Endodermal cell (in vitro differentiated cells): ENCODE measurements around the gene PCSK7. TPM values are rescaled to one million over a fixed set of nuclear protein-coding genes. Genes with fewer than 3 reads are reported as not detected.

Experiments
- DNase-seq: peaks from one replicate; pipeline ENCODE4 v3.0.0-alpha.2; 2017
- H3K27ac ChIP-seq: 2 replicates; pipeline ENCODE4 v1.5.1; 2013; ENCODE audit warnings: mild to moderate bottlenecking, low read depth, low read length, moderate library complexity
- H3K27me3 ChIP-seq: 2 replicates; pipeline ENCODE4 v1.6.1; 2013; ENCODE audit warnings: mild to moderate bottlenecking, low read length, moderate library complexity; ENCODE audit not compliant: insufficient read depth, control insufficient read depth, poor library complexity, severe bottlenecking
- H3K36me3 ChIP-seq: 2 replicates; pipeline ENCODE4 v1.7.0; 2013; ENCODE audit warnings: mild to moderate bottlenecking, low read length, moderate library complexity; ENCODE audit not compliant: control insufficient read depth, insufficient read depth
- H3K4me1 ChIP-seq: one replicate; pipeline ENCODE4 v1.7.0; 2013; ENCODE audit warnings: low read length; ENCODE audit not compliant: control insufficient read depth, insufficient read depth
- H3K4me3 ChIP-seq: 2 replicates; pipeline ENCODE4 v1.5.1; 2013; ENCODE audit warnings: mild to moderate bottlenecking, low read length, moderate library complexity
- H3K9ac ChIP-seq: 2 replicates; pipeline ENCODE4 v1.6.1; 2013; ENCODE audit warnings: mild to moderate bottlenecking, low read length, moderate library complexity; ENCODE audit not compliant: poor library complexity, severe bottlenecking; ENCODE audit errors: extremely low read depth
- H3K9me3 ChIP-seq: 2 replicates; pipeline ENCODE4 v1.6.1; 2013; ENCODE audit warnings: mild to moderate bottlenecking, low read length, moderate library complexity; ENCODE audit not compliant: control insufficient read depth
- H3K27ac Mint-ChIP-seq: 2 replicates; pipeline ENCODE4 v1.8.0; 2020; ENCODE audit warnings: mixed read lengths
- H3K27me3 Mint-ChIP-seq: 2 replicates; pipeline ENCODE4 v1.8.0; 2021; ENCODE audit warnings: mild to moderate bottlenecking, mixed read lengths; ENCODE audit not compliant: insufficient read depth
- H3K36me3 Mint-ChIP-seq: 2 replicates; pipeline ENCODE4 v1.8.0; 2020; ENCODE audit warnings: low read depth, mixed read lengths
- H3K4me1 Mint-ChIP-seq: 2 replicates; pipeline ENCODE4 v1.8.0; 2020; ENCODE audit warnings: mixed read lengths
- H3K4me3 Mint-ChIP-seq: 2 replicates; pipeline ENCODE4 v1.8.0; 2020; ENCODE audit warnings: mild to moderate bottlenecking, moderate library complexity, mixed read lengths
- H3K9me3 Mint-ChIP-seq: 2 replicates; pipeline ENCODE4 v1.8.0; 2020; ENCODE audit warnings: mild to moderate bottlenecking, mixed read lengths
- WGBS, 2 experiments: methylation state at CpG; one replicate each; pipeline versions ENCODE4 v1.1.5 to v1.1.7; 2013; ENCODE audit warnings: missing lambda C conversion rate in 2 of 2, mixed read lengths in 1 of 2; ENCODE audit not compliant: insufficient coverage in 1 of 2, insufficient read length in 1 of 2; 5-methylcytosine and 5-hydroxymethylcytosine counted together
- total RNA-seq, 2 donors: library from RNA; stranded (reverse); fragmentation: NEBNext Ultra II Directional in 1 of 2; extraction: Animal tissue kit (Norgen Biotek cat#: 25700) in 1 of 2; gene quantifications; 2 replicates in 1 of 2; 3 replicates in 1 of 2; pipeline ENCODE4 v1.2.1, GENCODE V29; 2021
- TF ChIP-seq, protein P1 (sequence below): fragments of 200-600 bp; sonication (generic); conservative IDR thresholded peaks from 2 replicates; pipeline ENCODE4 v1.5.0; 2021; ENCODE audit warnings: antibody characterized with exemption, mild to moderate bottlenecking

Gene PCSK7
- total RNA-seq, 2 donors from 2014 or later, result 56.5 to 58.6 TPM

DNA sequence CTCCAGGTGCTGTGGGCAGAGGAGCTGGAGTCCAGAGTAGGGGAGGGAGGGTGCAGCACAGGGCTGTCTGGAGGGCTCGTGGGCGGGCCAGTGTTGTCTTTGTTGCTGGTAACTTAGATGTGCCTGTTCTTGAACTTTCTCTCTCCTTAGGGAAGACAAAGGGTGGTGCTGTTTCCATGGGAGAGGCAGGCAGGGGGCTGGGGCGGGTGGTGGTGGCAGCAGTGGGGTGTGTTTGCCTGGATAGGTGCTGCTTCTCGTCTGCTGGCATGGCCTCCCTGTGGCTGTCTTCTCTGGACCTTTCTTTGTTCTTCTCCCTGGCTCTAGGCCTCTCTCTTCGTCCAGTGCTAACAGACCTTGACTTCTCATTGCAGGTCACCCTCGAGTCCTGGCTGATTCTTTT, 44.9 kb downstream of the PCSK7 start:
- Histone ChIP-seq H3K27ac (no peak overlapping the region), H3K27me3 (no peaks in the 10 kb centered on the region), H3K4me1 (no peaks in the 10 kb centered on the region), H3K4me3 (no peak overlapping the region), H3K9ac (no peak overlapping the region), H3K9me3 (no peaks in the 10 kb centered on the region), H3K36me3 (peaks cover 32% of the 10 kb centered on the region)
- Mint-ChIP-seq H3K4me3 (no peak overlapping the region), H3K27me3 (no peaks in the 10 kb centered on the region), H3K4me1 (no peaks in the 10 kb centered on the region), H3K27ac (peak overlapping the region; percentile 46), H3K36me3 (peaks cover 33% of the 10 kb centered on the region), H3K9me3 (no peaks in the 10 kb centered on the region)
- peak; percentile 29 for DNase-seq
- WGBS, 2 experiments, result 86 to 89% methylated on average over 4 to 6 of the region's 6 CpGs
- TF ChIP-seq, protein P1, sequence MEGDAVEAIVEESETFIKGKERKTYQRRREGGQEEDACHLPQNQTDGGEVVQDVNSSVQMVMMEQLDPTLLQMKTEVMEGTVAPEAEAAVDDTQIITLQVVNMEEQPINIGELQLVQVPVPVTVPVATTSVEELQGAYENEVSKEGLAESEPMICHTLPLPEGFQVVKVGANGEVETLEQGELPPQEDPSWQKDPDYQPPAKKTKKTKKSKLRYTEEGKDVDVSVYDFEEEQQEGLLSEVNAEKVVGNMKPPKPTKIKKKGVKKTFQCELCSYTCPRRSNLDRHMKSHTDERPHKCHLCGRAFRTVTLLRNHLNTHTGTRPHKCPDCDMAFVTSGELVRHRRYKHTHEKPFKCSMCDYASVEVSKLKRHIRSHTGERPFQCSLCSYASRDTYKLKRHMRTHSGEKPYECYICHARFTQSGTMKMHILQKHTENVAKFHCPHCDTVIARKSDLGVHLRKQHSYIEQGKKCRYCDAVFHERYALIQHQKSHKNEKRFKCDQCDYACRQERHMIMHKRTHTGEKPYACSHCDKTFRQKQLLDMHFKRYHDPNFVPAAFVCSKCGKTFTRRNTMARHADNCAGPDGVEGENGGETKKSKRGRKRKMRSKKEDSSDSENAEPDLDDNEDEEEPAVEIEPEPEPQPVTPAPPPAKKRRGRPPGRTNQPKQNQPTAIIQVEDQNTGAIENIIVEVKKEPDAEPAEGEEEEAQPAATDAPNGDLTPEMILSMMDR, result no peak

DNA sequence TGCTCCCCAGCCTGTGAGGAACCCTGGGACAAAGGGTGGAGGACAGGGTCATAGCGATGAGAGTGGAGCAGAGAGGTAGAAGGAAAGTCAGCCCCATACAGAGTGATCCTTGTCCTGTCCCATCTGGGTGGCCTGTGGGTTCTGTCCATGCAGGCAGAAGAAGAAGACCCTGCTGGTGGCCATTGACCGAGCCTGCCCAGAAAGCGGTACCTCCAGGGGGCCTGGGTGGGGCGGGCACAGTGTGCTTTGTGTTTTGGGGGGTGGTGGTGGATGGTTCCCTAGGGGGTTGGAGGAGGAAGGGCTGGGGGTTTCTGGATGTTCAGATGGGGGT, 45.5 kb downstream of the PCSK7 start:
- peaks cover 38% of the 10 kb centered on the region for H3K36me3 ChIP-seq
- Mint-ChIP-seq H3K4me3 (no peak overlapping the region), H3K27ac (no peak overlapping the region), H3K27me3 (no peaks in the 10 kb centered on the region), H3K4me1 (no peaks in the 10 kb centered on the region), H3K36me3 (peaks cover 29% of the 10 kb centered on the region), H3K9me3 (no peaks in the 10 kb centered on the region)
- 98% methylated on average over 4 of the region's 4 CpGs; no CpG with 5 or more reads in 1 of the 2 experiments for WGBS, 2 experiments
- peak; percentile 31 for DNase-seq
- TF ChIP-seq, protein P1, result no peak
- no peak overlapping the region for H3K9ac ChIP-seq
- H3K27ac ChIP-seq, result no peak overlapping the region
- H3K4me1 ChIP-seq, result no peaks in the 10 kb centered on the region
- no peak overlapping the region for H3K4me3 ChIP-seq
- no peaks in the 10 kb centered on the region for H3K9me3 ChIP-seq
- H3K27me3 ChIP-seq, result no peaks in the 10 kb centered on the region

DNA sequence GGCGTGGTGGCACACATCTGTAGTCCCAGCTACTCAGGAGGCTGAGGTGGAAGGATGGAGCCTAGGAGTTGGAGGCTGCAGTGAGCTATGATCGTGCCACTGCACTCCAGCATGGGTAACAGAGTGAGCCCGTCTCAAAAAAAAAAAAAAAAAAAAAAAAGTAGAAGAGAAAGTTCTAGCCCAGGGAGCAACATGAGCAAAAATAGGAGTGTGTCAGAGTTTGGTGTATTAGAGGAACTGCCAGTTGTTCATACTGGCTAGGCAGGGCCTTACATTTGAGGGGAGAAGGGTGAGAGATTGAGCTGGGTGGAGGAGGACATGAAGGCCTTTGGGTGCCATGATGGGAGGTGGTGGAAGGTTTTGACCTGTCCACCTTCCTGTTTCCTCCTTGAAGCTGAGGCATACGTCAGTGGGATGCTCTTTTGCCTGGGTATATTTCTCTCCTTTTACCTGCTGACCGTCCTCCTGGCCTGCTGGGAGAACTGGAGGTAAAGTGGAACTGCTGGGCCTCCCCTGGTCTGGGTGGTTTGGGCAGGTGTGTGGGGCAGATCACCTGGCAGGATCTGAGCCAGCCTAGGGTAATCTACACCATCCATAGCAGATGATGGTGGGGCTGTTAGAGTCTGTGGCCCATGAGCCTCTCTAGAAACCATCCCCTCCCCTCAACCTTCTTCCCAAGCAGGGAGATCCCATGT, 46.0 kb downstream of the PCSK7 start:
- 97% methylated on average over 3 to 5 of the region's 5 CpGs for WGBS, 2 experiments
- TF ChIP-seq, protein P1, result no peak
- Mint-ChIP-seq H3K36me3 (peaks cover 29% of the 10 kb centered on the region), H3K9me3 (no peaks in the 10 kb centered on the region), H3K27me3 (no peaks in the 10 kb centered on the region), H3K4me3 (no peak overlapping the region), H3K4me1 (peaks cover 3% of the 10 kb centered on the region), H3K27ac (no peak overlapping the region)
- Histone ChIP-seq H3K4me1 (no peaks in the 10 kb centered on the region), H3K27me3 (no peaks in the 10 kb centered on the region), H3K27ac (no peak overlapping the region), H3K36me3 (peaks cover 38% of the 10 kb centered on the region), H3K4me3 (no peak overlapping the region), H3K9me3 (no peaks in the 10 kb centered on the region), H3K9ac (no peak overlapping the region)
- peak; percentile 26 for DNase-seq
